Activated effector memory CD4-positive, alpha-beta T cell treated with Interleukin-2 at 50 U/mL for 16 hours (primary cell): ENCODE results near the gene PDSS2.
"Not testable (repeated sequence)": the region's sequence is repeated elsewhere in the genome, so short reads cannot be mapped to it uniquely, and the experiment has no call there.

ENCODE experiments used
- DNase-seq: peaks from one replicate; pipeline ENCODE4 v3.0.0-alpha.2; 2020

The PDSS2 gene

DNA sequence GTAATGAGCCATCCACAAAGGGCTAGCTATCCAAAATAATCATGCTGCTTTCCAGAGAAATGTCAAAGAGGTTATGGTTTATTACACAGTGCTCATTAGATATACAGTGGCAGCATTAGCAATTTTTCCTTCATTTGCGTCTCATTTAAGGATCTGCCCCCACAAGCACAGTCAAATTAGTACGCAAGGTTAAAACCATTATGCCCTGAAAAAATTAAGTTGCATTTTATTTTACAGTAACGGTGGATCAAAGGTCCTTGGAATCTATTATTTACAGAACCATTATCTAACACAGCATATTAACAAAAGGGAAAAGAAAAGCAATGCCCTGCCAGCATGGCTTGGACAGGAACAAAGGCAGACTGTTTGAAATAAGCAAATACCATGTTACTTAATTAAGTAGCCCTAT lies 144.8 kb downstream of the PDSS2 start:
- DNase-seq = no peak

DNA sequence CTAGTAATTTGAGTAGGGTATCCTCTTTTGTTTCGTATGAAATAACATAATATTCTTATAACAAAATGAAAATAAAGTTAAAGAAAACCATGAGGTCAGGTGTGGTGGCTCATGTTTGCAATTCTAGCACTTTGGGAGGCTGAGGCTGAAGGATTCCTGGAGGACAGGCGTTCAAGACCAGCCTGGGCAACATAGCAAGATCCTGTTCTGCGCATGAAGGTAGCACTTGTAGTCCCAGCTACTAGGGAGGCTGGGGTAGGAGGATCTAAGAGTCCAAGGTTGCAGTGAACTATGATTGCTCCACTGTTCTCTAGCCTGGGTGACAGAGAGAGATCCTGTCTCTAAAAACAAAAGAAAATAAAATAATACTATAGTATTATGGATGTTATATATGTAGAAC lies 145.6 kb downstream of the PDSS2 start:
- DNase-seq = no peak

DNA sequence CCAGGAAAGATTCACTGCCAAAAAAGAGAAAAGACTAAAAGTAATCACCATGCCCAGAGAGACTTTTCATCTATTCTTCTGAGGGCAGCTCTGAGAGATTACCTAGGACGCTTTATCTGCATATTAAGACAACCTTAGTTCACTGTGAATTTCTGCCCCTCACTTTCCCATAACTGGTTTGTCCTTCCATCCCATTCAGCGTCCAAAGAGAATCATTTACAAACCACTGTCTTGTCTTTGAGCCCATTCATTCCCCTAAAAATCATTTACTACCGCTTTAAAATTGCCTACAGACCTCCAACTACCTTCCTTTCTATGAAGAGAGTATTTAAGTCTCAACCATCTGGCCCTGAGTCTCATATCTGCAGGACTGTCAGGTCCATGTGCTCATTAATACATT lies 149.0 kb downstream of the PDSS2 start:
- no peak for DNase-seq

DNA sequence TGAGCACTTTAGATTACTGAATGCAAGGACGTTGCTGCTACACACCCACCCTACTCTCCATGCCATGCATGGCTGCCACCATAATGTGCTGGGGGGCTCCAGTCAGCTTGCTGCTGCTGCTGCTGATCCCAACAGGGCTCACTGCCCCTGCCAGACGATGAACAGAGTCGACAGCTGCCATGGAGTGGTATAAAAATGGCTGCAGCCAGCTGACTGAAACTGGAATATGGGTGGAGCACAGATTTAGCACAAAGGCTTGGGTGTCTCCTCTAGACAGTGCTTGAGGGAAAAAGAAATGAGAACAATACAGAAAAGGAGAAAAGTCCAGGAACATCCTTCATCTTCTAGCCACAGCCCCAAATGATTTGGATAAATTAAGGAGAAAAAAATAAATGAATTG lies 150.7 kb downstream of the PDSS2 start:
- DNase-seq = no peak

DNA sequence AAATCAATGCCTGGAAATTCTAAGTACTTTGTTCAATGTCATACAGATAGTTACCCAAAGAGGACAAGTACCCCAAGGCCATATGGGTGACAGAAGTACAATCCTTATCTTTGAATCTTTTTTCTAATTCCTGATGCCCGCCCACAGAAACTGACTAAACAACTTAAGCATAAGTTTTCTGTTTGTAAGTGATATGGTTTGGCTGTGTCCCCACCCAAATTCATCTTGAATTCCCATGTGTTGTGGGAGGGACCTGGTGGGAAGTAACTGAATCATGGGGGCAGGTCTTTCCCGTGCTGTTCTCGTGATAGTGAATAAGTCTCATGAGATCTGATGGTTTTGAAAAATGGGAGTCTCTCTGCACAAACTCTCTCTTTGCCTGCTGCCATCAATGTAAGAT lies 153.4 kb downstream of the PDSS2 start:
- DNase-seq = not testable (repeated sequence)

DNA sequence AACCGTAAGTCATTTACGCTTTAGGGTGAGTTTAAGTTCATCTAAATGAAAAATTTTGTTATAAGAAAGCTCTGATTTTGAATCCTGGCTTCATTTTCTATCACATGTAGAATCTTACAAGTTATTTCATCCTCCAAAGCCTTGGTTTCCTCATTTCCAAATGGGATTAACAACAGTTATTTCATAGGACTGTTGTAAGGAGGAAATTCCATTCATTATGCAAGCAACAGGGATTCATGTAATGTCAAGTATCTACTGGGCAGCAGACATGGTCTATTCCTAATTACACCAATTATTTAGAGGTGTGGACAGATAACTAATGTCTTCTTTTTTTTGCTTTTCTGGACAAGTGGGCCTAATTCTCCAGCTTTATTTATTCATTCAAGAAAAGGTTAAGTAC lies 154.0 kb downstream of the PDSS2 start:
- DNase-seq = no peak

DNA sequence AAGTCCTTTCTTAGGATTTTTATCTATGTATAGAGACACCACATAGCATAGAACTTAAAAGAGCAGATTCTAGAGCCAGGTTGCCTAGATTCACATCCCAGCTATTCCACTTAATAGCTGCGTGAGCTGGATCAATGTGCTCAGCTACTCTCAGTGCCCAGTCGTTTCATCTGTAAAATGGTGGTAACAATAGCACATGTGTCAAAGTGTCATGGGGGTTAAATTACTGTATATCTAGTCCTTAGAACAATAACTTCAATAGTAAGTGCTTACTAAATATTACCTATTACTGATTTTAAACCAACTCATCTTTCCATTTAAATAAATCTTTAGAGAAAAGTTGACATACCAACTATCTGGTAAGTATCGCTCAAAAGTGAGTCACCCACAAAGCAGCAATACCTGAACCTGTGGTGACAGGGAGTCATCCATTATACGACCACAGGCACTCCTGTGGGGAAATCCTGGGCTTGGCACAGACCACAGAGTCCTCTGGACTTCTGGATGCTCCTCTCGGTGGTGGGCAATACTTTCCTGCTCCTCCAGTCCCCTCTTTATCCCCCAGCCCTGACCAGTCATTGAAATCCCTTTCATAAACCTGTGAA lies 154.8 kb downstream of the PDSS2 start:
- DNase-seq = no peak

DNA sequence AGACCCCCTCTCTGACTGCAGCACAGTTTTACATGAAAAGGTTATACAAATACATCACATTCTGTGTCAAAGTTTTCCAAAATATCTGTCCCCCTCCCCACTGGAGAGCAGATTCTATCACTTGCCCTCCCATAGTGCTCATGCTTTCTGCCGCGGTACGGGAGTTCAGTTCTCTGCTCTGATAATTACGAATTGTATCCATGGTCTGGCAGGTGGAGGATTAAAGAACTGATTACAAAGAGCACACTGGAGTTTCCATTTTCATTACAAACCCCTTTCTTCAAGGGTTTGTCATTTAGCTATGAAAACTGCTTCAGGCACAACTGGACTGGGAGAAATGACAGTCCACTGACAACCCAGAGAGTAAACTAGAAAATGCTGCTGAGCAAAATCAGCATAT lies 166.0 kb downstream of the PDSS2 start:
- DNase-seq = no peak

DNA sequence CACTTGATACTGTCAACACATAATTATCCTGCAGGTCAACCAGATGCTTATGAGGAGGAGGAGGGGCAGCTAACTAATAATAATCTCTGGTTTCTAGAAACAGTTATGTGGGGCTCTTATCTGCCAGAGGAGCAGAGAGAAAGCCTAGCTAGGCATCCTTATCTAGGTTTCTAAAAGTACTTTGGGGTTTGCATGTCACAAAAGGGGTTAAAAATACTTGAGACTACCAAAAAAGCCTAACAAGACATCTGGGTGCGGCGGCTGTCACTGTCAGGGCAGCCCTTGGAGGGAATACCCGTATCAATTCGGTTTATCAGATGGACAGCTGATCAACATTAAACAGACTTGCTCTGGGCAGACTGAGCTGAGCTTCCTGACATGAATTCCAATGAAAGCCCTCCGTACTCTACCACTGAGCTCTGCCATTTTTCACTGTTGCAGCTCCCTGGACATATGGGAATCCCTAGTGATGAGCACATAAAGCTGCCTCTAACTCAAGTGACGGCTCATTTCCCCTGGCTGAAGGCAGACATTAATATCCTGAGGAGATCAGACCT lies 166.6 kb downstream of the PDSS2 start:
- DNase-seq = no peak

DNA sequence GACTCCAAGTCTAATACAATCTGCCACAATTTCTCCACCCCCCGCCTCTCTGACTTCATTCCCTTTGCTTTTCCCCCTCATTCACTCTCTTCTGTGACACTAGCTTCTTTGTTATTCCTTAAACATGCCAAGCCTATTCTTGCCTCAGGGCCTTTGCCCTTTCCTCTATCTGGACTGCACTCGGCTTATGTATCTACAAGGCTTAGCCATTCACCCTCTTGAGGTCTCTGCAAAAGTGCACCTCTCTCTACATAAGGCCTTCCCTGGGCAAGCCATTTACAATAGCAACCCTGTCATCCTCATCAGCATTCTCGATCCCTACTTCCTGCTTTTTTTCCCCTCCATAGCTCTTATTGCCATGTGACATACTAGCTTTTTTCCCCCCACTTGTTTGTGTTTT lies 168.9 kb downstream of the PDSS2 start:
- no peak for DNase-seq

DNA sequence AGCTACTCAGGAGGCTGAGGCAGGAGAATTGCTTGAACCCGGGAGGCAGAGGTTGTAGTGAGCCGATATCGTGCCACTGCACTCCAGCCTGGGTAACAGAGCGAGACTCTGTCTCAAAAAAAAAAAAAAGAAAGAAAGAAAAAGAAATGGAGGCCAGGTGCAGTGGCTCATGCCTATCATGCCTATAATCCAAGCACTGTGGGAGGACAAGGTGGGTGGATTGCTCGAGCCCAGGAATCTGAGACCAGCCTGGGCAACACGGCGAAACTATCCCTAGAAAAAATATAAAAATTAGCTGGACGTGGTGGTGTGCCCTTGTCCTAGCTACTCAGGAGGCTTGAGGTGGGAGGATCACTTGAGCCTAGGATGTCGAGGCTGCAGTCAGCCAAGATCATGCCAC lies 170.1 kb downstream of the PDSS2 start:
- not testable (repeated sequence) for DNase-seq

DNA sequence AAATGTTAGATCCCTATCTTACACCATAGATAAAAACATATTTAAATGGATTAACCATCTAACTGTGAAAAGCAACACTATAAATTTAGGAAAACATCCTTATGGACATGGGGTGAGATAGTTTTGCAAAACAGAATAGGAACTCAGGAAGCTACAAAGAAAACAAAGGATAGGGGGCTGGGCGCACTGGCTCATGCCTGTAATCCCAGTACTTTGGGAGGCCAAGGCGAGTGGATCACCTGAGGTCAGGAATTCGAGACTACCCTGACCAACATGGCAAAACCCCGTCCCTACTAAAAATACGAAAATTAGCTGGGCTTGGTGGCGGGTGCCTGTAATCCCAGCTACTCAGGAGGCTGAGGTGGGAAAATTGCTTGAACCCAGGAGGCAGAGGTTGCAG lies 173.7 kb downstream of the PDSS2 start:
- DNase-seq = not testable (repeated sequence)

DNA sequence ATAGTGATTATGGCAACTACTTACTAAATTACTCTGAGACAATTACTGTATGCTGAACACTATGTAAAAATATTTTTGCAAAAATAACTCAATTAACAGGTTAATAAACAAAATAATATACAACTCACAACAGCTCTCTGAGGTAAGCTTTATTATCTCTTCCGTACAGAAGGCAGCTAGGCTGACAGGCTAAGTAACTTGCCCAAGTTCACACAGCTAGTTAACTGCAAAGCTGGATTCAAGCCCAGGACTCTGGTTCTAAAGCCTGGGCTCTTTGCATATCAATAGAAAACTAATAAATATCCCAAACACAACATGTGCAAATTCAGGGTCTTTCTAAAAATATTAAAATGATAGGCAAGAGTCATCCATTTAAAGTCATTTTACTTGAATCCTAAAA lies 174.6 kb downstream of the PDSS2 start:
- no peak for DNase-seq

DNA sequence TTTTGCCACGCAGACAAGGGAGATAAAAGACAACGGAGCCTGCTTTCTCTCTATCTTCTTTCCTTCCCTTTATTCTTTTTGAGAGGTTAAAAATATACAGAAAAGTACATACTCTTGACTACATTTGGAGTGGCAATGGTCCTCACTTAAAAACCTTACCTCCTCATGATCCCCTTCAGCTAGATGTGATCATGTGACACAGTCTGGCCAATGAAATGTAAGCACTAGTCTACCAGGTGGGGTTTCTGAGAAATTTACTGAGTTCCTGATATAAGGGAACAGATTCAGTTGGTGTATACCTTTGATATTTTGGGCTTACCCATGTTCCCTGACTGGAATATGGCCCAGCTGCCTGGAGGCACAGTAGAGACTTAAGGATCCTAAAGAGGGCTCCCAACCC lies 178.6 kb downstream of the PDSS2 start:
- DNase-seq = no peak

DNA sequence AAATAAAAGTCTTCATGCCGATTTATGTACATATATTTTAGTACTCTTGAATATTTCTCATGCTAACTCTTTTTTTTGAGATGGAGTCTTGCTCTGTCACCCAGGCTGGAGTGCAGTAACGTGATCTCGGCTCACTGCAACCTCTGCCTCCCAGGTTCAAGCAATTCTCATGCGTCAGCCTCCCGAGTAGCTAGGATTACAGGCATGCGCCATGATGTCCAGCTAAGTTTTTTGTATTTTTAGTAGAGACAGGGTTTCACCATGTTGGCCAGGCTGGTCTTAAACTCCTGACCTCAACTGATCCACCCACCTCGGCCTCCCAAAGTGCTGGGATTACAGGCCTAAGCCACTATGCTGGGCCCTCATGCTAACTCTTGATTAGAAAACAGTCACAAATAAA lies 179.4 kb downstream of the PDSS2 start:
- DNase-seq = not testable (repeated sequence)

DNA sequence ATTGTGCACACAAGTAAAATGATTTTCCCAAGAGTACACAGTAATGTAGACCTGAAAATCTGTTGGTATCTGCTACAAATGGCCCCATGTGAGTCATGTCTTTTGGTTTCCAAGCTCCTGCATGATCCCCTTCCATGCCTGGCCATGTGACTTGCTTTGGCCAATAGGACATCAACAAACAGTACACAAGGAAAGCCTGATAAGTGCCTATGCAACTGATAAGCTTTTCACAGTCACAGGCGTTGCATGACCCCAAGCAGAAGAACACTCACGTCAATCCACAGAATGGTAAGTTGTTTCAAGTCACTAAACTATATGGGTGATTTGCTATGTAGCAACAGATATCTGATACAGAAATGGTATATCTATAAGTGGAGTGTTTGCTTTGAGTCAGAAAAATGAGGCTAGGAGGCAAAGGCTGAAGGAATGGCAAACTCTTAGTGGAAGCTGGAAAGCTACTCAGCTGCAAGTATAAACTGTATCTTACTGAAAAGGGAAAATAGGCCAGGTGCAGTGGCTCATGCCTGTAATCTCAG lies 184.0 kb downstream of the PDSS2 start:
- no peak for DNase-seq

DNA sequence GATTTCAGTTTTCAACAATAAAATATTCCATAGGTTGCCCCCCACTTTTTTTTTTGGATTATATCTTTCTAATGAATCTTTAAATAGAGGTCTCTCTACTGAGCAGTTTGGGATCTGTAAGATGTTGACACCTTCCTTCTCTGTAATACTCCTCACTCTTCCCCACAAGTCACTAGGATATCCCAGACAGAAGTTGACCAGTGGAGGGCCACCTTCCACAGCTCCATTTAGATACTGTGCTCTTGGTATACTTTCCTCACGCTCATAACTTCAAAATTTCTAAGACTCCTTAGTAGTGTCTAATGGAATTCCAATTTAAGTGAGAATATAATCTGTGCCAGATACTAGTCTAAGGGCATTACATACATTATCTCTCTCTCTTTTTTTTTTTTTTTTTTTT lies 185.1 kb downstream of the PDSS2 start:
- DNase-seq = no peak

DNA sequence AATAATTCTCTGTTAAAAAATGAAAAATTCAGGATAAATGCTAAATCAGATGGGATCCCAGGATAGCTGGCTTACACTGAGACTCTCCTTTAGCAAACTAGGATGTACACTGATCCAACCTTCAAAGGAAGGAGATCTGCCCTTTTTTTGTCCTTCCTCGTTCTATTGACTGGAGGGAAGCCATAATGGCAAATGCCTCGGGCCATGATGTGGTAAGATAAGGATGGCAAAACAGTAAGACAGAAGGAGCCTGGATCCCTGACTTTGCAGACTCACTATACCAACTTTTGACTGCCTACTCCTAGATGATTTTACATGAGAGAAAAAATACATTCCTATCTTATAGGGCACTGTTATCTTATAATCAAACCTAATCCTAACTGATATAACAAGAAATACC lies 187.1 kb downstream of the PDSS2 start:
- no peak for DNase-seq

DNA sequence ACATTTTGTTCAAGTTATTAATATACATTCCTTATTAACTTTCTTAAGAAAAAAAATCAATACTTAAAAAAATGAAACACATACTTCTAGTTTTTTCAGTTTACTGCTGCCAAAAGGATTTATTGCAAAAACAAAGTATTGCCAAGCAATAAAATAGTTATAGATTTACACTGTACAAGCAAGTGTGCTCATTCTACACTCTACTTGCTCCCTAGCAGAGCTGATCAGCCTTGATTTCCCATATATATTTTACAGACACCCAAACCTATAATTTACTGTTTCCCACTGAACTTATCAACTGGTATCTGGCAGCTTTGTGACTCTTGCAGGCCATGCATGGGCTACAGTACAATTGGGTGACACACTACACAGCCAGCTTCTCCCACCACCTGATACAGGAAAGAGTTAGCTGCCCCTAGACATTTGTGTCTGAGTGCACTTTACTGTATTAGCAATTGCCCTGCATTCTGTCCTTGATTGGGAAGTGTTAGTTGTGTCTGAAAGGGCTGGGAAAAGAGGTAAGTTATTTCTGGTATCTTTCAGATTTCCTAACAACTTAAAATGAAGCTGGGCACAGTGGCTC lies 188.1 kb downstream of the PDSS2 start:
- no peak for DNase-seq

DNA sequence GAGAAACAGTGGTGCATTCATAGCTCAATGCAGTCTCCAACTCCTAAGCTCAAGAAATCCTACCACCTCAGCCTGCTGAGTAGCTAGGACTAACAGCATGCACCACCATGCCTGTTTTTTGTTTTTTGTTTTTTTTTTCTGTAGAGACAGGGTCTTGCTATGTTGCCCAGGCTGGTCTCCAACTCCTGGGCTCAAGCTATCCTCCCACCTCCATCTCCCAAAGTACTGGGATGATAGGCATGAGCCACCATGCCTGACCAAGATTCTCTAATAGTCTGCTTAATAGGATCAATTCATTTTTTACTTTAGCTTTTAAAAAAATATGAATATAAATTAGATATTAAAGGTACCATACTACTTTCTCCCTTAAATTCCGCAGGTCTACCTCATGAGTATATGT lies 191.7 kb downstream of the PDSS2 start:
- no peak for DNase-seq

DNA sequence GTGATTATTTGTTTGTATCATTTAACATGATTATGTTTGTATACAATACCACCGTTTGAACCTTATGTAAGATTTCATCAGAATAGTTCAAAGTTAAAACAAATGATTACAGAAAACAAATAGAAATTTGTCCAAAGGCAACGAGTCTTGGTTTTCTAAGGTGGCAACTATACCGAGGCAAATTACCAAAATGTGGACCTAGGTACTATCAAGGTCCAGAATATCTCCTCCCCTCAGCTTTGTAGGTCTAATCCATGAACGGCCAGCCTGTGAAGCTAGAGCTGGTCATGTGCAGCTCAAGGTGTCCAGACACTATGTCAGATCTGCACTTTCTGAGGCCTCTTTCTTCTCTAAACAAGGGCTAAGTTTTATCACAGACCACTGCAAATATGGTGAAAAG lies 192.4 kb downstream of the PDSS2 start:
- DNase-seq = no peak

DNA sequence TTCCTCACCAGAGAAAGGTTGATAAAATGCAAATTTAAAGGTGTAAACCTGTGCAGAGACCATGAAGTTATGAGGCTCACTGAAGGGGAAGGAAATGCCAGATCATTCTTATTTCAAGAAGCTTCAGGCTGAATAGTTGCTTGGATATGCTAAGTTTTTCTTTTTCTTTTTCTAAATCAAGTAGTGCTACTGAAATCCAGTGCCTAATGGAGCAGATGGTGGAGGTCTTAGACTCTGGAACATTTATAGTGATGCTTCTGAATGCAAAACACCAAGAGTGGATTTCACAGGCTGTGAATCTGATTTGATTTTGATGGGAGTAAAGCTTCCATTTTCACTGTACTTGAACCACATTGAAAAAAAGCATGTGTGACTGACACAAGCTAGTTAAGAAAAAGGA lies 192.8 kb downstream of the PDSS2 start:
- DNase-seq = no peak

DNA sequence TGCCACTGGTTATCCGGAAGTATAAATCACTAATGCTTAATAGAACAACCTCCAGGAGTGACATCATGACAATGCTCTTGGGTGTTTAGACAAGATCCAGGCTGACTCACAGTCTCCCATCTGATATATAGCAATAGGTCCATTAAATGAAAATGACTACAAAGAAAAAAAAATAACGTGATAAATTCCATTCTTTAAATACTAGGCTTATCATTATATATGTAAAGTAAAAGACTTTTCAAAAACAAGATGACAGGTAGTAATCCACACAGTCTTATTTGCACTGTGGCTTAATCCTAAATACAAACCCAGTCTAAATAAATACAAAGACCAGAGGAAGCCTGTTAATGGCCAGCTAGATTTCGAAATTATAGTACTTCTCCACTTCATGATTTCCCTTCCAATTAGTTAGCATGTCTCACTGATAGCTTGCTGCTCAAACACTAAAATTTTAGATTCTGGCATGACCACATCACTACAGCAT lies 195.0 kb downstream of the PDSS2 start:
- no peak for DNase-seq

DNA sequence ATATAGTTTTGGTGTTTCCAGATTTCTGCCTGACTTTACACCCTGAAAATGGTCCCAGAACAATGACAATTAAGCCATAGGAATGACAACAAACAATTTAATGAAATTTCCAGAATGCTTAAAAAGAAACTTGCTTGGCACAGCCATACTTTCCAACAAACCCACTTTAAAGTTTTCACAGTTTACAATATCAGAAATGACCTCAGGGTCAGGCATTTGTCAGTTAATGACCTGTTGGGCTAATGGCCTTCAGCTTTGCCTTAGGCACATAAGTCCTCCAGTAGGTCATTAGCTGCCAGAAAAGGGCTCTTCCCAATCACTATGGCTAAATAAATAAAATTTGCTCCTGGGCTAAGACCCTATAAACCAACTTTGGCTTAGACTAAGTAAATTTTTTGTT lies 199.4 kb downstream of the PDSS2 start:
- DNase-seq = no peak

DNA sequence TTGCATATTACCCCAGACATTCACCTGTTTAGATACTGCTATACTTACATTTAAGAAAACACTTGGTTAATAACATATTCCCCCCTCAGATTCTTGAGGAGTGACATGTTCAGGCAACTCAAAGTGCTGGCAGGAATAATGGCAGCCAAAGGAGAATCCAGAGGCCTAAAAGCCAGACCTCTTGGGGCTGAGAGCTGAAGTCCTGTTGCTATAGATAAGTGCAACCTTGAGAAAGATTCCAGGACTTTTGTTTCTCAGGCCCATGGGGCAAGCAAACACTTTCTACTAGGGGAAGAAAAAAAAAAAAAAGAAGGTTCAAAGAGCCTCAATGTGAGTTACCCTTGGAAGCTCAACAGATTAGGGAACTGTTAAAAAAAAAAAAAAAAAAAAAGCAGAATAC lies 211.2 kb downstream of the PDSS2 start:
- no peak for DNase-seq
